Neural crest cell (in vitro differentiated cells): ENCODE data around the gene NAPSA. TPM values are rescaled to one million over a fixed set of nuclear protein-coding genes. Genes with fewer than 3 reads are reported as not detected.

ENCODE experiments used
- DNase-seq: peaks from one replicate; pipeline ENCODE4 v3.0.0; 2021; ENCODE audit warnings: low read depth, mixed read lengths, low spot score
- H3K27ac Mint-ChIP-seq: one replicate; pipeline ENCODE4 v1.8.0; 2021; ENCODE audit warnings: mild to moderate bottlenecking, mixed read lengths; ENCODE audit not compliant: unreplicated experiment
- H3K27me3 Mint-ChIP-seq: 2 replicates; pipeline ENCODE4 v1.8.0; 2021; ENCODE audit warnings: low read depth, mild to moderate bottlenecking, mixed read lengths
- H3K36me3 Mint-ChIP-seq: 2 replicates; pipeline ENCODE4 v1.8.0; 2021; ENCODE audit warnings: low read depth, mild to moderate bottlenecking, mixed read lengths
- H3K4me1 Mint-ChIP-seq: 2 replicates; pipeline ENCODE4 v1.8.0; 2021; ENCODE audit warnings: mixed read lengths
- H3K4me3 Mint-ChIP-seq: one replicate; pipeline ENCODE4 v1.8.0; 2021; ENCODE audit warnings: mild to moderate bottlenecking, mixed read lengths
- H3K9me3 Mint-ChIP-seq: 2 replicates; pipeline ENCODE4 v1.8.0; 2021; ENCODE audit warnings: mixed read lengths
- CTCF ChIP-seq: fragments of 200-600 bp; sonication (generic); conservative IDR thresholded peaks from 2 replicates; pipeline ENCODE4 v1.5.0; 2021; ENCODE audit warnings: antibody characterized with exemption, mild to moderate bottlenecking
- total RNA-seq: library from RNA; stranded (reverse); gene quantifications from 2 replicates; pipeline ENCODE4 v1.2.1, GENCODE V29; 2021

NAPSA gene
- total RNA-seq, 1 donor from 2014 or later: 1.0 TPM

GRCh38 chr19:50320596-50320995 is 44.8 kb downstream of the NAPSA start:
- Mint-ChIP-seq H3K4me3 (no peak overlapping the region), H3K36me3 (no peaks in the 10 kb centered on the region), H3K4me1 (peaks cover 16% of the 10 kb centered on the region), H3K27ac (no peak overlapping the region), H3K27me3 (peaks cover 55% of the 10 kb centered on the region), H3K9me3 (no peaks in the 10 kb centered on the region)
- no peak for DNase-seq
- no peak for TF ChIP-seq CTCF

GRCh38 chr19:50320051-50320450 is 45.4 kb downstream of the NAPSA start:
- TF ChIP-seq CTCF: no peak
- no peaks in the 10 kb centered on the region for H3K9me3 Mint-ChIP-seq
- H3K27me3 Mint-ChIP-seq: peaks cover 59% of the 10 kb centered on the region
- no peaks in the 10 kb centered on the region for H3K36me3 Mint-ChIP-seq
- H3K4me3 Mint-ChIP-seq: no peak overlapping the region
- no peak overlapping the region for H3K27ac Mint-ChIP-seq
- H3K4me1 Mint-ChIP-seq: peaks cover 17% of the 10 kb centered on the region
- no peak for DNase-seq

GRCh38 chr19:50319156-50319555 is 46.3 kb downstream of the NAPSA start:
- Mint-ChIP-seq H3K27me3 (peaks cover 59% of the 10 kb centered on the region), H3K4me3 (no peak overlapping the region), H3K36me3 (no peaks in the 10 kb centered on the region), H3K9me3 (no peaks in the 10 kb centered on the region), H3K27ac (no peak overlapping the region), H3K4me1 (peaks cover 13% of the 10 kb centered on the region)
- no peak for TF ChIP-seq CTCF
- DNase-seq: no peak

- no peak for DNase-seq
- peaks cover 19% of the 10 kb centered on the region for H3K4me1 Mint-ChIP-seq
- H3K27ac Mint-ChIP-seq: no peak overlapping the region
- H3K9me3 Mint-ChIP-seq: no peaks in the 10 kb centered on the region
- TF ChIP-seq CTCF: no peak
- H3K27me3 Mint-ChIP-seq: peaks cover 62% of the 10 kb centered on the region
- no peaks in the 10 kb centered on the region for H3K36me3 Mint-ChIP-seq
- H3K4me3 Mint-ChIP-seq: no peak overlapping the region
Observed at GRCh38 chr19:50318438-50318837, 47.0 kb downstream of the NAPSA start.

- no peaks in the 10 kb centered on the region for H3K36me3 Mint-ChIP-seq
- no peak overlapping the region for H3K4me3 Mint-ChIP-seq
- H3K9me3 Mint-ChIP-seq: no peaks in the 10 kb centered on the region
- peaks cover 20% of the 10 kb centered on the region for H3K4me1 Mint-ChIP-seq
- DNase-seq: no peak
- no peak for TF ChIP-seq CTCF
- no peak overlapping the region for H3K27ac Mint-ChIP-seq
- H3K27me3 Mint-ChIP-seq: peaks cover 70% of the 10 kb centered on the region
Observed at GRCh38 chr19:50317115-50317514, 48.3 kb downstream of the NAPSA start.
